Fibroblast of mammary gland (primary cell): ENCODE data around the gene IDS.

Experiments
- DNase-seq: peaks from one replicate; pipeline ENCODE4 v3.0.0-alpha.2; 2010; ENCODE audit warnings: low read depth
- H3K4me3 ChIP-seq: 2 replicates; pipeline ENCODE4 v1.5.1; 2011; ENCODE audit warnings: low read depth, mild to moderate bottlenecking, low read length, moderate library complexity; ENCODE audit not compliant: control insufficient read depth
- TF ChIP-seq, protein P1 (sequence below): conservative IDR thresholded peaks from 2 replicates; pipeline ENCODE4 v1.5.1; 2011; ENCODE audit warnings: low read depth, low read length, inconsistent platforms; ENCODE audit not compliant: control insufficient read depth, insufficient read depth

The IDS gene

DNA sequence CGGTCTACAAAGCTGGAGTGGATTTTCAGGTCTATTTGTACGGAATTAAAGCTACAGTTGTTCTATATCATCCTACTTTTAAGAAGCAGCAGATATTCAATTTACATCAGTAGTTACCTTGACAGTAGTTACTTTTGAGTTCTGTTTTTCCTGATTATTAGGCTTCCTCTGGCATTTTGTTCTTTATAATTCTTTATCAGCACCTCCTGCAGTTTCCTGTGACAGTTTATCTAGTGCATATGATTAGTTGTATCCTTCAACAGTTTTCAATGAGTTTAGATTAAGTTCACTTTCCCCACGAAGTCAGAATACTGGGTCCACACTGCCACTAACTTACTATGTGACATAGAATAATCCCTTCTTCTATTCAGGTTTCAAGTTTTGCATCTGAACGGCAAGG lies 71.7 kb downstream of the IDS start:
- H3K4me3 ChIP-seq: no peak overlapping the region
- TF ChIP-seq, protein P1, sequence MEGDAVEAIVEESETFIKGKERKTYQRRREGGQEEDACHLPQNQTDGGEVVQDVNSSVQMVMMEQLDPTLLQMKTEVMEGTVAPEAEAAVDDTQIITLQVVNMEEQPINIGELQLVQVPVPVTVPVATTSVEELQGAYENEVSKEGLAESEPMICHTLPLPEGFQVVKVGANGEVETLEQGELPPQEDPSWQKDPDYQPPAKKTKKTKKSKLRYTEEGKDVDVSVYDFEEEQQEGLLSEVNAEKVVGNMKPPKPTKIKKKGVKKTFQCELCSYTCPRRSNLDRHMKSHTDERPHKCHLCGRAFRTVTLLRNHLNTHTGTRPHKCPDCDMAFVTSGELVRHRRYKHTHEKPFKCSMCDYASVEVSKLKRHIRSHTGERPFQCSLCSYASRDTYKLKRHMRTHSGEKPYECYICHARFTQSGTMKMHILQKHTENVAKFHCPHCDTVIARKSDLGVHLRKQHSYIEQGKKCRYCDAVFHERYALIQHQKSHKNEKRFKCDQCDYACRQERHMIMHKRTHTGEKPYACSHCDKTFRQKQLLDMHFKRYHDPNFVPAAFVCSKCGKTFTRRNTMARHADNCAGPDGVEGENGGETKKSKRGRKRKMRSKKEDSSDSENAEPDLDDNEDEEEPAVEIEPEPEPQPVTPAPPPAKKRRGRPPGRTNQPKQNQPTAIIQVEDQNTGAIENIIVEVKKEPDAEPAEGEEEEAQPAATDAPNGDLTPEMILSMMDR: no peak
- DNase-seq: no peak

DNA sequence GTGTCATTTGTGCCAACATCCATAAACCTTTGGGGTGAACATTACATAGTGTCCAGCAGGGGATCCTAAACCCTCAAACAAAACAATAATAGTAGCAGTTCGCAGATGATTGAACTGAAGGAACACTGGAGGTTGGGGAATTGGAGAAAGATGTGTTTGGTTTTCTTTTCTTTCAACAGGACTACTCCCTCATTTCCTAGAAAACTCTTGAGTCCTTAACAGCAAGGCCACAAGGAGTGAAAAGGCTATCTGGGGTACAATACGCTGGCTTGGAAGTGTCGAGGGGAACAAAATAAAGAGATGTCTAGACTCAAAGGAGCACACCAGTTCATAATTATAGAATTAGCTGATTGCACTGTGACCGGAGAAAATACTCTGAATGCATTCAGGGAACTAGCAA lies 72.1 kb downstream of the IDS start:
- no peak for DNase-seq
- no peak overlapping the region for H3K4me3 ChIP-seq
- TF ChIP-seq, protein P1: no peak
